GM10248 (cell line): ENCODE results near the gene TNIK.

Experiments
- CTCF ChIA-PET: fragments of 300-600 bp; sonication (Branson Sonifier 250); formaldehyde crosslinking; extraction: SDS; loops from one replicate; lab custom pipeline; 2021; ENCODE audit warnings: antibody characterized with exemption; lab: Yijun Ruan, JAX
- POLR2A ChIA-PET: fragments of 350-650 bp; sonication (Branson Sonifier 250); formaldehyde crosslinking; extraction: SDS; loops from one replicate; lab custom pipeline; 2020; ENCODE audit warnings: antibody characterized with exemption; lab: Yijun Ruan, JAX
- DNase-seq: peaks from one replicate; pipeline ENCODE4 v3.0.0; 2012; ENCODE audit errors: extremely low spot score
- TF ChIP-seq, protein P1 (sequence below): IDR thresholded peaks from 2 replicates; pipeline ENCODE4 v1.5.1; 2012; ENCODE audit warnings: mild to moderate bottlenecking, low read depth; ENCODE audit errors: extremely low read depth, missing control alignments, control extremely low read depth

Gene TNIK

DNA sequence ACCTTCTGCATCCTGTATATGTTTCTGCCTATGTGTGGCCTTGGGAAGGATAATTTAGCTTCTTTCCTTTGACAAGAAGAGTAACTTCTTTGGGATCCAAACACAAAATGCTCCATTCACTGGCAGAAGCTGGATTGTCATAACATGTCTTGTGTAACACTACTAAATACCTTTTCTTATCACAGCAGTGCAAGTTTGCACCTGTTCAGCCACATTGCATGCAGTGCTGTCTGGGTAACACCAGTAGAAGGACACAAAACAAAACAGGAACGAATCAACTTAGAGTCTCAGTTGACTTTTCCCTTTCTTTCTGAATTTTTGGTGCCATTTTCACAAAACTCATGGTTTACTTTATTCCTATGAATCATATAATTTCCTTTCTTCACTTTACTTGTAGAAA, 43.6 kb upstream of the TNIK start:
- ChIA-PET POLR2A (no interaction called here), CTCF (no interaction called here)
- DNase-seq: no peak
- TF ChIP-seq, protein P1, sequence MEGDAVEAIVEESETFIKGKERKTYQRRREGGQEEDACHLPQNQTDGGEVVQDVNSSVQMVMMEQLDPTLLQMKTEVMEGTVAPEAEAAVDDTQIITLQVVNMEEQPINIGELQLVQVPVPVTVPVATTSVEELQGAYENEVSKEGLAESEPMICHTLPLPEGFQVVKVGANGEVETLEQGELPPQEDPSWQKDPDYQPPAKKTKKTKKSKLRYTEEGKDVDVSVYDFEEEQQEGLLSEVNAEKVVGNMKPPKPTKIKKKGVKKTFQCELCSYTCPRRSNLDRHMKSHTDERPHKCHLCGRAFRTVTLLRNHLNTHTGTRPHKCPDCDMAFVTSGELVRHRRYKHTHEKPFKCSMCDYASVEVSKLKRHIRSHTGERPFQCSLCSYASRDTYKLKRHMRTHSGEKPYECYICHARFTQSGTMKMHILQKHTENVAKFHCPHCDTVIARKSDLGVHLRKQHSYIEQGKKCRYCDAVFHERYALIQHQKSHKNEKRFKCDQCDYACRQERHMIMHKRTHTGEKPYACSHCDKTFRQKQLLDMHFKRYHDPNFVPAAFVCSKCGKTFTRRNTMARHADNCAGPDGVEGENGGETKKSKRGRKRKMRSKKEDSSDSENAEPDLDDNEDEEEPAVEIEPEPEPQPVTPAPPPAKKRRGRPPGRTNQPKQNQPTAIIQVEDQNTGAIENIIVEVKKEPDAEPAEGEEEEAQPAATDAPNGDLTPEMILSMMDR: no peak

GRCh38 chr3:171498921-171499320, 38.7 kb upstream of the TNIK start:
- CTCF ChIA-PET: interaction anchor here (1.3 to 1.4 kb wide), 2 partner anchors 9 to 275 kb away, joined by 3 to 4 read pairs; no protein-coding TSS in a partner anchor
- TF ChIP-seq, protein P1: no peak
- no peak for DNase-seq
- POLR2A ChIA-PET: no interaction called here

- ChIA-PET CTCF (no interaction called here), POLR2A (no interaction called here)
- no peak for DNase-seq
- TF ChIP-seq, protein P1: no peak
These were observed 37.3 kb upstream of the TNIK start for GRCh38 chr3:171497468-171497867.

GRCh38 chr3:171495413-171495812, 35.2 kb upstream of the TNIK start:
- TF ChIP-seq, protein P1: no peak
- no peak for DNase-seq
- CTCF ChIA-PET: interaction anchor here (1.1 kb wide), 1 partner anchor 16 kb away, joined by 3 read pairs; no protein-coding TSS in a partner anchor
- POLR2A ChIA-PET: no interaction called here

DNA sequence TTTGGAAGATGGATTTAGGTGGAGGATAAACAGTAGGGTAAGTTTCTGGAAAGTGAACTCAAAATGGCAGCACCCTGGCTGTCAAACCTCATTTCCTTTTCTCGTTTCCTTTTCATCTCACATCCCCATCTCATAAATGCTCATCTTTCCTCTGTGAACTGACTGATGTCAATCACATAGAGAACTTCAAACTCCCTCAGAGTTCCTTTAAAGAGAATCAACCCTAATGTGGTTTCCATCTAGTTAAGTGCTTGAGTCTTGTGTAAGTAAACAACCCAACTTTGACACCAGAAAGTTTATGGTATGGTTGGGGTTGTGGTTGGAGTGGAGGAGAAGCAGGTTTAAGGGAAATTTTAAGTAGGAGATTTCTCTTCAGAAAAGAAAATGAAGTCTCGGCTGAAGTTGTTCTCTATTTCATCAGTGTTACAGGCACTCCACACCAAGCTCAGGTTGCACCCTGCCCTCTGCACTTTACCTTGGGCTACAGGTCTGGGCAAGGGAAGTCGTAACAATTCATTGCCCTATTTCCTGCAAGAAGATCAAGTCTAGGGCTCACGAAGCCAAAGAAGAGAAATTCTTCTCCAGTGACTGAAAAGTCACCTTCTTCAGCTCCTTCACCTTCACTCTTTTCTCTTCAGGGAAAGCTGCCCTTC, 34.4 kb upstream of the TNIK start:
- ChIA-PET CTCF (interaction anchor here (1.1 kb wide), 1 partner anchor 15 kb away, joined by 3 read pairs; no protein-coding TSS in a partner anchor), POLR2A (no interaction called here)
- DNase-seq: no peak
- TF ChIP-seq, protein P1: no peak

DNA sequence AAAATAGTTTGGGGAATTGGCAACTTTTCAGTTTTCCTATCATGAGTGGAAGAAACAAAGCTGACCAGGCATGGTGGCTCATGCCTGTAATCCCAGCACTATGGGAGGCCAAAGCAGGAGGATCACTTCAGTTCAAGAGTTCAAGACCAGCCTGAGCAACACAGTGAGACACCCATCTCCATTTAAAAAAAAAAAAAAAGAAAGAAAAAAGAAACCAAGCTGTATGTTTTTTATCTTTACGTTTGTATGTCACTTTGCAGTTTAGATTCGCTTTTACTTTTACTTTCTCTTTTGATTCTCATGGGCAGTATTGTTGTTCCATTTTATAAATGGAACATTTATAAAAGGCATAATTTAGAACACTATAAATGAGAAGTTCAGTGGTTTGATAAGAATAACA, 31.2 kb upstream of the TNIK start:
- CTCF ChIA-PET: interaction anchor here (0.8 to 3.0 kb wide), 3 partner anchors 10 to 53 kb away, joined by 3 to 11 read pairs (median 3); no protein-coding TSS in a partner anchor
- POLR2A ChIA-PET: interaction anchor here (0.6 kb wide), 1 partner anchor 303 kb away, joined by 3 read pairs; no protein-coding TSS in a partner anchor
- no peak for DNase-seq
- TF ChIP-seq, protein P1: no peak
